ENCODE measurements around the gene FAM20C. TPM values are rescaled to one million over a fixed set of nuclear protein-coding genes. Genes with fewer than 3 reads are reported as not detected.

Gene FAM20C
- total RNA-seq, 2 donors from 2014 or later: 18.5 to 18.9 TPM

DNA sequence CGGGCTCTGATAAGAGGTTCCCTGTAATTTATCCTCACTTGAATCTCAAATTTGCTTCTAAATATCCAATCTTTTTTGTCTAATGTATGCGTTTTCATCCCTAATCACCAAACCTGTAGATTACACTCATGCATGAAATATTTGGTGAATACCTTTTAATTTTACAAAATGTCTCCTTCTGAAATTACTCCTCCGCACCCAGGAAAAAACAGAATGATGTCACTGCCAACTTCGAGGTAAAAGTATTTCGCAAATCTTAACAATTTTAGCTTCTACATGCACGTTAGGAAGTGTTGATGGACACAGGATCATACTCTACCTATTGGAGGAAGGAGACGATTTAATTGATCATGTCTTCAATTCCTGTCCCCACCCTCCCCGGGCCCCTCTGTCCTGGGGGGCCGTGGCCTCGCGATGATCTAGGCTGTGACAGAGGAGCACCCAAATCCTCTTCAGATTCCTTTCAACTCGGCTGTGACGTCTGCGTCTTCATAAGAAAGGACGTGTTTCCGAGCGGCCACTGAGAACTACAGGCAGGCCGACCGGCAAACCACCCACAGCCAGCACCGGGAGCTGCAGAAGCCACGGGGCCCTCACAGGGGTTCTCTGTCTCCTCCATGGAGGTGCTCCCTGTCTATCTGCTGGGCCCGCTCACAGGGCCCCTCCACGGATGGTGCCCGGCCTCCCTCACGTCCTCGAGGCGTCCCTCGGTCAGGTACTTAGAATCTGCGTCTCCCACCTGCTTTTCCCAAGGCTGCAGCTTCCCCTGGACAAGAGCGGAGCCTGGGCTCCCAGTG lies 8.7 kb upstream of the FAM20C start:
- H3K27ac ChIP-seq: no peak overlapping the region
- H3K9me3 ChIP-seq: no peaks in the 10 kb centered on the region
- TF ChIP-seq, protein P1, sequence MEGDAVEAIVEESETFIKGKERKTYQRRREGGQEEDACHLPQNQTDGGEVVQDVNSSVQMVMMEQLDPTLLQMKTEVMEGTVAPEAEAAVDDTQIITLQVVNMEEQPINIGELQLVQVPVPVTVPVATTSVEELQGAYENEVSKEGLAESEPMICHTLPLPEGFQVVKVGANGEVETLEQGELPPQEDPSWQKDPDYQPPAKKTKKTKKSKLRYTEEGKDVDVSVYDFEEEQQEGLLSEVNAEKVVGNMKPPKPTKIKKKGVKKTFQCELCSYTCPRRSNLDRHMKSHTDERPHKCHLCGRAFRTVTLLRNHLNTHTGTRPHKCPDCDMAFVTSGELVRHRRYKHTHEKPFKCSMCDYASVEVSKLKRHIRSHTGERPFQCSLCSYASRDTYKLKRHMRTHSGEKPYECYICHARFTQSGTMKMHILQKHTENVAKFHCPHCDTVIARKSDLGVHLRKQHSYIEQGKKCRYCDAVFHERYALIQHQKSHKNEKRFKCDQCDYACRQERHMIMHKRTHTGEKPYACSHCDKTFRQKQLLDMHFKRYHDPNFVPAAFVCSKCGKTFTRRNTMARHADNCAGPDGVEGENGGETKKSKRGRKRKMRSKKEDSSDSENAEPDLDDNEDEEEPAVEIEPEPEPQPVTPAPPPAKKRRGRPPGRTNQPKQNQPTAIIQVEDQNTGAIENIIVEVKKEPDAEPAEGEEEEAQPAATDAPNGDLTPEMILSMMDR (IDR thresholded peaks at IDR 0.05): no peak
- no peak overlapping the region for H3K9ac ChIP-seq (ENCODE audit: low read depth in 2 of 2, low read length in 2 of 2)
- H3K36me3 ChIP-seq: no peaks in the 10 kb centered on the region
- no peaks in the 10 kb centered on the region for H3K27me3 ChIP-seq
- no peaks in the 10 kb centered on the region for H3K4me1 ChIP-seq
- intact Hi-C loops (cut with DNase I): no loop called here
- no peak overlapping the region for H3K4me3 ChIP-seq
- DNase-seq: no peak

DNA sequence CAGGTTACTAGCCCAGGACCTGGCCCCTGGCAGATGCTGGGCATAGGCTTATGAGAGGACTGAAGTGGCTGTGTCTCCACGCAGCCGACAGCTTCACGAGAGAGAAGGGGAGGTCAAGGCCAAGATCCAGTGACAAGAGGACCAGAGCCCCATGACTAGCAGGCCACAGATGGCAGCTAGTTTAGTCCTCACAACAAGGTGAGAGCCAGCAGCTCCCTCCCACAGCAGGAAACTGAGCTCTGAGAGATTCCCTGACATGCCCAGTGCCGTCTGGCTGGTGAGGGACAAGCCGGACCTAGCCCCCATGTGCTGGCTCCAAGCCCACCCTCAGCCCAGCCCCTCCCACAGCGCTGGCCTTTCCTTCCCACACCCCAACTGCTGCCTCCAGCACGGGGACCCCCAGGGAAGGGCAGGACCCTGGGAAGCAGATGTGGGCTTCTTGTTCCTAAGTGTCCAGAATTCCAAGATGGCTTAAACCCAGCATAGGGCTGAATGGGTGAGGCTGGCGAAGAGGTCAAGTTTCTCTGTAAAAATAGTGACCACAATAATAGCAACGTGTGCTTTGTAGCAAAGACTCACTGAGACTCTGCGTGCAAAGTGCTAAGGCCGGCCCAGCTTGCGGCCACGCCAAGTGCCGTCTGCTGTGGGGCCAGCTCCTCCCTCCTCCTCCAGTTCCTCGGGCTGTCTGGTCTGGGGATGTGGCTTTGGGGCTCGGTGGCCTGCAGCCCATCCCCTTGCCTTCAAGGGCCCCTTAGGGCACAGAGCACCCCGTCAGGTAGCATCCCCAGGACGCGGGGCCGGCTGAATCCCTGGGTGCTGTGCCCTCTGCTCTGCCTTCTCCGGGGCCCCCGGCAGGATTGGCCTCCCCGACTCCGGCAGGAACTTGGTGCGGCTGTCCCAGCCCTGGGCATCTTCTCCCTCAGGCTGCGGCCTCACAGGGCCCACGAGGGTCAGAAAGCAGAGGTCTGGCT lies 7.8 kb upstream of the FAM20C start:
- Histone ChIP-seq H3K9ac (ENCODE audit: low read depth in 2 of 2, low read length in 2 of 2) (peak overlapping the region in 1 of 2 donors; percentile 24), H3K27me3 (no peaks in the 10 kb centered on the region), H3K4me3 (no peak overlapping the region), H3K9me3 (no peaks in the 10 kb centered on the region), H3K36me3 (no peaks in the 10 kb centered on the region), H3K27ac (no peak overlapping the region), H3K4me1 (no peaks in the 10 kb centered on the region)
- TF ChIP-seq, protein P1 (IDR thresholded peaks at IDR 0.05): no peak
- intact Hi-C loops (cut with DNase I): no loop called here
- DNase-seq: no peak

DNA sequence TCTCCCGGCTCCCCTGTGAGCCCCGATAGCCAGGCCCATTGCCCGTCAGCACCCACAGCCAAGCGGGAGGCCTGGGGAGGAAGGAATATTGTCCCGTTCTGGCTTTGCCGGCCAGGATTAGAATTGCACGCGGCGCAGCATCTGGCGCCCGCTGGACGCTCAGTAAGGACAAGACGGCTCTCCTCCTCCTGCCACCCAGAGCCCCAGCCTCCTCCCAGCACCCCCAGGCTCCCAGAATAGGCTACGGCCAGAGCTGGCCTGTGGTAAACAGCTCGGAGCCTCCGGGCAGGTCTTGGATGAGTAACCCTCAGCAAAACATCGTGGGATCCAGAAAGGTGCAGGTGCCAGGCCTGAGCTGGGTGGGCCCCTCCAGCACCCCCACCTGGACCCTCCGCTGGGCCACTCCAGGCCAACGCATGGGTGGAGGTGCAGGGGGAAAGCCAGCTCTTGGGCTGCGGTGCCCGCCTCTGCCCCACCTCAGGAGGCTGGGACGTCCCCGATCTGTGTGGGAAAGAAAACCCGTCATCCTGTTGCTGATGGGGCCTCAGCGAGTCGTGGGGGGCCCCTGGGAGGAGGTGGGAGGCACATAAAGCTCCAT lies 5.8 kb upstream of the FAM20C start:
- Histone ChIP-seq H3K27me3 (peaks cover 5% of the 10 kb centered on the region), H3K4me3 (no peak overlapping the region), H3K27ac (no peak overlapping the region), H3K9ac (ENCODE audit: low read depth in 2 of 2, low read length in 2 of 2) (no peak overlapping the region), H3K9me3 (no peaks in the 10 kb centered on the region), H3K36me3 (no peaks in the 10 kb centered on the region), H3K4me1 (no peaks in the 10 kb centered on the region)
- TF ChIP-seq, protein P1 (IDR thresholded peaks at IDR 0.05): no peak
- intact Hi-C loops (cut with DNase I): no loop called here
- DNase-seq: no peak

DNA sequence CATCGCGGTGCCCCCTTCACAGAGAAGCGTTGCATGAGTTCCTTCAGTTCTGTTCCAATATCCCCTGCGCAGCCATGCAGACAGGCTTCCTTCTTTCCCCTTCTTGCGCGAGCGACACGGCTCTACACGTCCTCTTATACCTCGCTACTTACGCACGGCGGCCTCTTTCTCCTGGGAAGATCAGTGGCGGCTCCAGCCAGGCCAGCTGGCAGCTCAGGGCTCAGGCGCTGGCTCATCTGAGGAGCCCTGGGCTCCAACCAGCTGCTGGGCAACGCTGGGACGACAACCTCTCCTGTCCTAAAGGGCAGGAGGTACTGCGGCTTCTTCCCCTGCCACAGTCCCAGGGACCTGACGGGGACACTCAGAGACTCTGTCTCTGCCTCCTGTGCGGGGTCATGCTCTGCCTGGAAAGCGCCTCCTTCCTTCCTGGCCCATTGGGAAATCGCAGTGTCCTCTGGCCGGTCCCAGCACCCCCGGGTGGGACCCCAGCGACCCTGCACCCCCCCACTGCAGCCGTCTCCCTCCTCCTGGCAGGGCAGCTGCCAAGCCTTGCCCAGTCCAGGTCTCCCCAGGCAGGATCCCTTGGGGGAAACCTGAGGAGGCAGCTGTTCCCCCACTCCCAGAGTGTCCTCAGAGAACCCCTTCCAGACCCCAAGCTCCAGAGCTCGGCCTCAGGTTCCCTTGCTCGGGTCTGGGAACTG lies 5.0 kb upstream of the FAM20C start:
- H3K9me3 ChIP-seq: no peaks in the 10 kb centered on the region
- H3K9ac ChIP-seq (ENCODE audit: low read depth in 2 of 2, low read length in 2 of 2): no peak overlapping the region
- H3K27me3 ChIP-seq: peaks cover 11% of the 10 kb centered on the region
- no peak overlapping the region for H3K27ac ChIP-seq
- no peak for DNase-seq
- TF ChIP-seq, protein P1 (IDR thresholded peaks at IDR 0.05): no peak
- H3K4me3 ChIP-seq: no peak overlapping the region
- H3K4me1 ChIP-seq: no peaks in the 10 kb centered on the region
- intact Hi-C loops (cut with DNase I): no loop called here
- no peaks in the 10 kb centered on the region for H3K36me3 ChIP-seq

DNA sequence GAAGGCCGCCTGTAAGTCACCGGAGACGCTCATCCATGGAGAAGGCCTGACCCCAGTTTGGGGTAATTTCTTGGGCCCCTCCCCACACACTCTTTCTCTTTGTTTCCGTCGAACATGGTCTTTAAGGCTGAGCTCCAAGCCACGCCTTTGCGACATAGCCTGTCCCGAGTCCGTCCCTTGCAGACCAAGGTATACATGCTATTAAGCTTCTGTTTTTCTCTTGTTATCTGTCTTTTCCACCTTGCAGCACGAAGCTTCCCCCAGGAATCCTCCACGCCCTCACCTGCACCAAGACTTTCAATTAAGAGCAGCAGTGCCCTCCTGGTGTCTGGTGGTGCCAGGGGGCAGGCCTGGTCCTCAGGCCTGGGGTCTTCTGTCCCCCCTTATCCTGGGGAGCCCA lies 4.2 kb upstream of the FAM20C start:
- intact Hi-C loops (cut with DNase I): no loop called here
- TF ChIP-seq, protein P1 (IDR thresholded peaks at IDR 0.05): no peak
- Histone ChIP-seq H3K27me3 (peaks cover 11% of the 10 kb centered on the region), H3K9me3 (no peaks in the 10 kb centered on the region), H3K36me3 (no peaks in the 10 kb centered on the region), H3K9ac (ENCODE audit: low read depth in 2 of 2, low read length in 2 of 2) (no peak overlapping the region), H3K4me1 (no peaks in the 10 kb centered on the region), H3K4me3 (no peak overlapping the region), H3K27ac (no peak overlapping the region)
- no peak for DNase-seq
